ENCODE data around the gene LOXL3.

DNA sequence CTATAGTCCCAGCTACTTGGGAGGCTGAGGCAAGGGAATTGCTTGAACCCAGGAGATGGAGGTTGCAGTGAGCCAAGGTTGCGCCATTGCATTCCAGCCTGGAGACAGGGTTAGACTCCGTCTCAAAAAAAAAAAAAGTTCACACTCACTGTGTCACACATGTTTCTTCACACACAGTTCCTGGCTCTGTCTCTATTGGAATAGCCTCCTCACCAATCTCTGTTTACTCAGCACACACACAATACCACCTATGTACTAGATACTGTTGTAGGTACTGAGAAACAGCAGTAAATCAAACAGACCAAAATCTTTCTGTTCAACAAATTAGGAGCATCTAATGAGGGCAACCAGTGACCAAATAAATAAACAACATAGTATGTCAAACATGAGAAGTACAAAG, 67.6 kb downstream of the LOXL3 start:
- TF ChIP-seq SP1 (IDR thresholded peaks at IDR 0.05; ENCODE audit: low read depth), result no peak
- TF ChIP-seq, protein P1, sequence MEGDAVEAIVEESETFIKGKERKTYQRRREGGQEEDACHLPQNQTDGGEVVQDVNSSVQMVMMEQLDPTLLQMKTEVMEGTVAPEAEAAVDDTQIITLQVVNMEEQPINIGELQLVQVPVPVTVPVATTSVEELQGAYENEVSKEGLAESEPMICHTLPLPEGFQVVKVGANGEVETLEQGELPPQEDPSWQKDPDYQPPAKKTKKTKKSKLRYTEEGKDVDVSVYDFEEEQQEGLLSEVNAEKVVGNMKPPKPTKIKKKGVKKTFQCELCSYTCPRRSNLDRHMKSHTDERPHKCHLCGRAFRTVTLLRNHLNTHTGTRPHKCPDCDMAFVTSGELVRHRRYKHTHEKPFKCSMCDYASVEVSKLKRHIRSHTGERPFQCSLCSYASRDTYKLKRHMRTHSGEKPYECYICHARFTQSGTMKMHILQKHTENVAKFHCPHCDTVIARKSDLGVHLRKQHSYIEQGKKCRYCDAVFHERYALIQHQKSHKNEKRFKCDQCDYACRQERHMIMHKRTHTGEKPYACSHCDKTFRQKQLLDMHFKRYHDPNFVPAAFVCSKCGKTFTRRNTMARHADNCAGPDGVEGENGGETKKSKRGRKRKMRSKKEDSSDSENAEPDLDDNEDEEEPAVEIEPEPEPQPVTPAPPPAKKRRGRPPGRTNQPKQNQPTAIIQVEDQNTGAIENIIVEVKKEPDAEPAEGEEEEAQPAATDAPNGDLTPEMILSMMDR (IDR thresholded peaks at IDR 0.05 in 2 of 3, conservative IDR thresholded peaks at IDR 0.05 in 1 of 3; ENCODE audit: borderline replicate concordance in 1 of 3, insufficient read depth in 1 of 3, low read depth in 2 of 3, low read length in 2 of 3), result no peak
- no peak for TF ChIP-seq POLR2A (IDR thresholded peaks at IDR 0.05; ENCODE audit: borderline replicate concordance, extremely low read depth, insufficient read depth, insufficient read length)
- TF ChIP-seq TCF7L2 (IDR thresholded peaks at IDR 0.05; ENCODE audit: borderline replicate concordance, extremely low read depth, insufficient read depth, insufficient read length), result no peak
- no peak for TF ChIP-seq CEBPB (IDR thresholded peaks at IDR 0.05; ENCODE audit: low read depth)
- TF ChIP-seq, protein P2, sequence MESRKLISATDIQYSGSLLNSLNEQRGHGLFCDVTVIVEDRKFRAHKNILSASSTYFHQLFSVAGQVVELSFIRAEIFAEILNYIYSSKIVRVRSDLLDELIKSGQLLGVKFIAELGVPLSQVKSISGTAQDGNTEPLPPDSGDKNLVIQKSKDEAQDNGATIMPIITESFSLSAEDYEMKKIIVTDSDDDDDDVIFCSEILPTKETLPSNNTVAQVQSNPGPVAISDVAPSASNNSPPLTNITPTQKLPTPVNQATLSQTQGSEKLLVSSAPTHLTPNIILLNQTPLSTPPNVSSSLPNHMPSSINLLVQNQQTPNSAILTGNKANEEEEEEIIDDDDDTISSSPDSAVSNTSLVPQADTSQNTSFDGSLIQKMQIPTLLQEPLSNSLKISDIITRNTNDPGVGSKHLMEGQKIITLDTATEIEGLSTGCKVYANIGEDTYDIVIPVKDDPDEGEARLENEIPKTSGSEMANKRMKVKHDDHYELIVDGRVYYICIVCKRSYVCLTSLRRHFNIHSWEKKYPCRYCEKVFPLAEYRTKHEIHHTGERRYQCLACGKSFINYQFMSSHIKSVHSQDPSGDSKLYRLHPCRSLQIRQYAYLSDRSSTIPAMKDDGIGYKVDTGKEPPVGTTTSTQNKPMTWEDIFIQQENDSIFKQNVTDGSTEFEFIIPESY (IDR thresholded peaks at IDR 0.05; ENCODE audit: extremely low read depth, insufficient replicate concordance, low read length), result no peak
- TF ChIP-seq SRF (IDR thresholded peaks at IDR 0.05; ENCODE audit: low read depth), result no peak
- TF ChIP-seq RAD21 (IDR thresholded peaks at IDR 0.05; ENCODE audit: low read depth), result no peak
- no peak for TF ChIP-seq EZH2 (IDR thresholded peaks at IDR 0.05)
